Measurements from ENCODE around the gene HIVEP3.

HIVEP3 gene

DNA sequence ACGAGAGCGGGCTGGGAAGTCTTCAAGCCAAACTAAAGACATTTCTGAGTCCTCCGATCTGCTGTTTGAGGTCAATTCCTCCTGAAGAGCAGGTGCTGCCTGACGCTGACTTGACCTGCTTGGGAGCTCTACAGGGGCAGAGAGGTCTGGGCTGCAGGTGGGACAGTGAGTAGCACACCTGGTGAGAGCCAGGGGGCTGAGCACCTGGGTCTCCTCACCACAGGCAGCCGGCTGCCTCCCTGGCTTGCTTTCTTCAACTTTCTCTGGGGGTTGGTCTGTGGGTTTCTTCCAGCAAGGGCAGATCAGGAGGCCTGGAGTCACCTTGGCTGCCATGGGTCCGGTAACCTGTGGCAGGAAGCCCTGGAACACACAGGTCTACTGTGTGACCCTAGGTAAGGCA is 326.8 kb downstream of the HIVEP3 start:
- H3K4me3 ChIP-seq (ENCODE audit: low read depth, low read length): no peak overlapping the region
- TF ChIP-seq, protein P1, sequence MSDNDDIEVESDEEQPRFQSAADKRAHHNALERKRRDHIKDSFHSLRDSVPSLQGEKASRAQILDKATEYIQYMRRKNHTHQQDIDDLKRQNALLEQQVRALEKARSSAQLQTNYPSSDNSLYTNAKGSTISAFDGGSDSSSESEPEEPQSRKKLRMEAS (IDR thresholded peaks at IDR 0.05; ENCODE audit: low read depth, low read length): no peak
- TF ChIP-seq, protein P2, sequence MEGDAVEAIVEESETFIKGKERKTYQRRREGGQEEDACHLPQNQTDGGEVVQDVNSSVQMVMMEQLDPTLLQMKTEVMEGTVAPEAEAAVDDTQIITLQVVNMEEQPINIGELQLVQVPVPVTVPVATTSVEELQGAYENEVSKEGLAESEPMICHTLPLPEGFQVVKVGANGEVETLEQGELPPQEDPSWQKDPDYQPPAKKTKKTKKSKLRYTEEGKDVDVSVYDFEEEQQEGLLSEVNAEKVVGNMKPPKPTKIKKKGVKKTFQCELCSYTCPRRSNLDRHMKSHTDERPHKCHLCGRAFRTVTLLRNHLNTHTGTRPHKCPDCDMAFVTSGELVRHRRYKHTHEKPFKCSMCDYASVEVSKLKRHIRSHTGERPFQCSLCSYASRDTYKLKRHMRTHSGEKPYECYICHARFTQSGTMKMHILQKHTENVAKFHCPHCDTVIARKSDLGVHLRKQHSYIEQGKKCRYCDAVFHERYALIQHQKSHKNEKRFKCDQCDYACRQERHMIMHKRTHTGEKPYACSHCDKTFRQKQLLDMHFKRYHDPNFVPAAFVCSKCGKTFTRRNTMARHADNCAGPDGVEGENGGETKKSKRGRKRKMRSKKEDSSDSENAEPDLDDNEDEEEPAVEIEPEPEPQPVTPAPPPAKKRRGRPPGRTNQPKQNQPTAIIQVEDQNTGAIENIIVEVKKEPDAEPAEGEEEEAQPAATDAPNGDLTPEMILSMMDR (IDR thresholded peaks at IDR 0.05; ENCODE audit: low read depth, low read length): no peak
- no peak for TF ChIP-seq MYC (IDR thresholded peaks at IDR 0.05; ENCODE audit: low read depth, low read length)
- no peak for TF ChIP-seq POLR2A (IDR thresholded peaks at IDR 0.05; ENCODE audit: extremely low read depth, insufficient read length)
- no peak for DNase-seq (ENCODE audit: low read depth)

DNA sequence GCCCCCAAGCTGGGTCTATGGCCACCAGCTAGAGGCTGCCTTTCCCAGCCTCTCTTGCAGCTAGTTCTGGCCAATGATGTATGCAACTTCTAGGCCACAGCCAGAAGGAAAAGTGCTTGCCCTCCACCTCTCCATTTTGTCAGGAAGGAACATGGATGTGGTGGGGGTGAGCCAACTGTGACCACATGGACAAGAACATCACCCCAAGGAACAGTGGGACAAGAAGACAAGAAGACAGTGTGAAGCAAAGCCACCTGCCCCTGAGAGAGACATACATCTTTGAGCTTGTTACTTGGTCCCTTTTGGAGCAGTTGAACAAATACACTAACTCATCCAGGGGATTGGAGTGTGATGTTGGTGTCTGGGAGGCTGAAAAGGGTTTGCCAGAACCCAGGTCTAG is 328.4 kb downstream of the HIVEP3 start:
- DNase-seq (ENCODE audit: low read depth): no peak
- TF ChIP-seq, protein P2 (IDR thresholded peaks at IDR 0.05; ENCODE audit: low read depth, low read length): no peak
- TF ChIP-seq MYC (IDR thresholded peaks at IDR 0.05; ENCODE audit: low read depth, low read length) (no peak), POLR2A (IDR thresholded peaks at IDR 0.05; ENCODE audit: extremely low read depth, insufficient read length) (no peak)
- TF ChIP-seq, protein P1 (IDR thresholded peaks at IDR 0.05; ENCODE audit: low read depth, low read length): no peak
- no peak overlapping the region for H3K4me3 ChIP-seq (ENCODE audit: low read depth, low read length)

DNA sequence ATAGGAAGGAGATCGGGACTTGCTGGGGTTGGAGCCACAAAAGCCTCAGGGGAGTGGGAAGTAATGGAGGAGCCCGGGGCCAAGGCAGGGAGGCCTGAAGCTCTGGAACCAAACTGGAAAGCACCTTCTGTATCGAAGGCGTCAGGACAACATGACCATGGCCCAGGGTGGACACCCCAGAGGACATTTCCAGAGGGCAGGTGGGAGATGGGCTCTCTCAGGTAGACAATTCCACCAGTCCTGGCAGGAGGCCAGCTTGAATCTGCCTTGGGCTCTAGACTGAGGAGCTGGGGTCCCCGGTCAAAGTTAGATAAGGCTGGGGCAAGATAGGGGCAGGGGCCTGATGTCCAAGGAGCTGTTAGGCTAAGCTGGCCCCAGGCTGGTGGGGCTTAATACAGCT is 329.3 kb downstream of the HIVEP3 start:
- H3K4me3 ChIP-seq (ENCODE audit: low read depth, low read length): no peak overlapping the region
- DNase-seq (ENCODE audit: low read depth): no peak
- TF ChIP-seq POLR2A (IDR thresholded peaks at IDR 0.05; ENCODE audit: extremely low read depth, insufficient read length): no peak
- TF ChIP-seq, protein P2 (IDR thresholded peaks at IDR 0.05; ENCODE audit: low read depth, low read length): no peak
- no peak for TF ChIP-seq MYC (IDR thresholded peaks at IDR 0.05; ENCODE audit: low read depth, low read length)
- TF ChIP-seq, protein P1 (IDR thresholded peaks at IDR 0.05; ENCODE audit: low read depth, low read length): no peak

DNA sequence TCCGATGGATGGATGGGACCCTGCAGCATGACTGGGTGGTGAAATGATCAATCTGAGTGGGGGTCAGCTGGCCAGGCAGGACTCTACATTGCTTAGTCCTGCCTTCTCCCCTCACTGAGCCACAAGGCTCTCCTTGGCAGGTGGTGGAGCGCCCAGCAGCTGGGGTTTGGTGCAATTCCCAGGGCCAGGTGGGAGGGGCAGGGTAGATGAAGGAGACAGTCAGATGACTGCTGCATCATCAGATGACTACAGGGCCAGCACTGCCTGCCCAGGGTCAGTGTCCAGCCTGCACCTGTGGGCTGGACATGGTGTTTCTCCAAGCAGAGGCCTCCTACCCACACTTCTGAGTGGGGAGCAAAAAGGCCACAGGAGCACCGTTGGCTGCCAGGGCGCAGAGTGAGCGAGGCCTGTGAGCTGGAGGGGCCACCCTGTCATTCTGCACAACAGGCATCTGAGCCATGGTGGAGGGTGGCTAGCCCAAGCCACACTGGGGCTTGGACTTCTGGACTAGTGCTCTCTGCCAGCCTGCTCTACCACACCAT is 330.3 kb downstream of the HIVEP3 start:
- no peak for DNase-seq (ENCODE audit: low read depth)
- TF ChIP-seq, protein P1 (IDR thresholded peaks at IDR 0.05; ENCODE audit: low read depth, low read length): no peak
- TF ChIP-seq, protein P2 (IDR thresholded peaks at IDR 0.05; ENCODE audit: low read depth, low read length): no peak
- no peak for TF ChIP-seq MYC (IDR thresholded peaks at IDR 0.05; ENCODE audit: low read depth, low read length)
- TF ChIP-seq POLR2A (IDR thresholded peaks at IDR 0.05; ENCODE audit: extremely low read depth, insufficient read length): no peak
- no peak overlapping the region for H3K4me3 ChIP-seq (ENCODE audit: low read depth, low read length)

DNA sequence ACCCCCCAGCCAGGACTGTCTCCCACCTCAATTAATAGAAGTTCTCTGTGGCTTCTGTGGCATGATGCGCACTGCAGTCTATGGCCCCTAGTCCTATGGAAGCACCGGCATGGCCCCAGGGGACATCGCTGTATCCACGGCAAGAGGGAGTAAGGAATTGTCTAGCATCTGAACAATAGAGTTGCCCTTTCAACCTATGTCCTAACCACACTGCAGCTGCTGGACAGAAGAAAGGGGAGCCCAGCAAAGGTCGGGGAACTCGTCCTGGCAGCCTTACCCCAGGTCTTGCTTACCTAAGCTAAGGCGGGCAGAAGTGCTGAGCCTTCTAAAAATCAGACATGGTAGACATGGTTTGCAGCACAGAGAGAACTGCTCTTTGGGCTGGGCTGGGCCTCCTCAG is 330.9 kb downstream of the HIVEP3 start:
- H3K4me3 ChIP-seq (ENCODE audit: low read depth, low read length): no peak overlapping the region
- TF ChIP-seq POLR2A (IDR thresholded peaks at IDR 0.05; ENCODE audit: extremely low read depth, insufficient read length): no peak
- no peak for DNase-seq (ENCODE audit: low read depth)

DNA sequence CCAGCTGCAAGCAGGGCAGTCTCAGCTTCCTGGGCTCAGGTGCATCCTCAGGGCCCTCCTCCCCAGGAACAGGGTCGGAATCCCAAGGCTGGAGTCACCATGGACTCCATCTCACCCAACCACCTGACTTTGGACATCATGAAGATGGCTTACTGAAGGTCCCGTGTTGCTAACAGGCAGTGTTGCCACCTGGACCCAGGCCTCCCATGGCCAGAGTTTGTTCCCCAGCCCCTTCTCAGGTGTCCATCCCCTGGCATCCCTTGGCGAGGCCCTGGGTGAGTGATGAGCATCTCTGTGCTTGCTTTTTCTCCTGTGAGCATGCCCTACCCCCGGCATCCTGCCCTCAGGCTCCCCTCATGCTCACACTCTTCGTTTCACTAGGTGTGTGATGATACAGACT is 332.5 kb downstream of the HIVEP3 start:
- no peak for DNase-seq (ENCODE audit: low read depth)
- H3K4me3 ChIP-seq (ENCODE audit: low read depth, low read length): no peak overlapping the region
- TF ChIP-seq MYC (IDR thresholded peaks at IDR 0.05; ENCODE audit: low read depth, low read length) (no peak), POLR2A (IDR thresholded peaks at IDR 0.05; ENCODE audit: extremely low read depth, insufficient read length) (no peak)
- TF ChIP-seq, protein P2 (IDR thresholded peaks at IDR 0.05; ENCODE audit: low read depth, low read length): no peak
- TF ChIP-seq, protein P1 (IDR thresholded peaks at IDR 0.05; ENCODE audit: low read depth, low read length): no peak
